ENCODE measurements around the gene SLC38A10.

DNA sequence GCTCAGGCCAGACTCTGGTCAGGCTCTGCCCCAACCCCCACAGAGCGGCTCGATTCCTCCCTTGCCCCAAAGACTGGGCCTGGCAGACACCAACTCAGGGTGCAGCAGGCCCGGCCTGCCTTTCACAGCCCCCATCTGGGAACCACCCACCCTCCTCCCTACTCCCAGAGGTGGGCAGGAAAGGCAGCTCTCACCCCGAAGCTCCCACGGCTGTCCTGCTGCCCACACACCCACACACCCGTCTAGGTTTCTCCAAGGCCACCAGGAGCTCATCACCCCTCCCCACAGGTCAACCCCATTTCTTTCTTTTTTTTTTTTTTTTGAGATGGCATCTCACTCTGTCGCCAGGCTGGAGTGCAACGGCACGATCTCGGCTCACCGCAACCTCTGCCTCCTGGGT is 76.1 kb downstream of the SLC38A10 start:
- TF ChIP-seq POLR2A (IDR thresholded peaks at IDR 0.05; ENCODE audit: low read depth, low read length) (no peak), CEBPB (IDR thresholded peaks at IDR 0.05; ENCODE audit: low read depth, low read length) (no peak), ELK1 (IDR thresholded peaks at IDR 0.05; ENCODE audit: borderline replicate concordance, low read depth, low read length) (no peak), MXI1 (IDR thresholded peaks at IDR 0.05; ENCODE audit: borderline replicate concordance, low read depth, low read length) (no peak), RAD21 (IDR thresholded peaks at IDR 0.05; ENCODE audit: low read length) (no peak), MAFK (IDR thresholded peaks at IDR 0.05; ENCODE audit: low read depth, low read length) (no peak), MAZ (IDR thresholded peaks at IDR 0.05; ENCODE audit: borderline replicate concordance, low read depth, low read length) (no peak), SMC3 (IDR thresholded peaks at IDR 0.05; ENCODE audit: low read depth, low read length) (no peak), FOS (IDR thresholded peaks at IDR 0.05; ENCODE audit: low read depth, low read length) (no peak)
- TF ChIP-seq, protein P1, sequence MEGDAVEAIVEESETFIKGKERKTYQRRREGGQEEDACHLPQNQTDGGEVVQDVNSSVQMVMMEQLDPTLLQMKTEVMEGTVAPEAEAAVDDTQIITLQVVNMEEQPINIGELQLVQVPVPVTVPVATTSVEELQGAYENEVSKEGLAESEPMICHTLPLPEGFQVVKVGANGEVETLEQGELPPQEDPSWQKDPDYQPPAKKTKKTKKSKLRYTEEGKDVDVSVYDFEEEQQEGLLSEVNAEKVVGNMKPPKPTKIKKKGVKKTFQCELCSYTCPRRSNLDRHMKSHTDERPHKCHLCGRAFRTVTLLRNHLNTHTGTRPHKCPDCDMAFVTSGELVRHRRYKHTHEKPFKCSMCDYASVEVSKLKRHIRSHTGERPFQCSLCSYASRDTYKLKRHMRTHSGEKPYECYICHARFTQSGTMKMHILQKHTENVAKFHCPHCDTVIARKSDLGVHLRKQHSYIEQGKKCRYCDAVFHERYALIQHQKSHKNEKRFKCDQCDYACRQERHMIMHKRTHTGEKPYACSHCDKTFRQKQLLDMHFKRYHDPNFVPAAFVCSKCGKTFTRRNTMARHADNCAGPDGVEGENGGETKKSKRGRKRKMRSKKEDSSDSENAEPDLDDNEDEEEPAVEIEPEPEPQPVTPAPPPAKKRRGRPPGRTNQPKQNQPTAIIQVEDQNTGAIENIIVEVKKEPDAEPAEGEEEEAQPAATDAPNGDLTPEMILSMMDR (conservative IDR thresholded peaks at IDR 0.05; ENCODE audit: low read depth, low read length), result no peak

Data from IMR-90 (cell line).